GM04503 (cell line): ENCODE measurements around the gene FCN1.

ENCODE experiments used
- DNase-seq: peaks from one replicate; pipeline ENCODE4 v3.0.0-alpha.2; 2012; ENCODE audit warnings: low read depth

Gene FCN1

GRCh38 chr9:134913713-134914500 lies 3.8 kb downstream of the FCN1 start:
- no peak for DNase-seq

GRCh38 chr9:134913041-134913712 lies 4.5 kb downstream of the FCN1 start:
- no peak for DNase-seq

- DNase-seq = no peak
Measured at GRCh38 chr9:134912126-134912840, 5.4 kb downstream of the FCN1 start.

- no peak for DNase-seq
Measured at GRCh38 chr9:134909511-134910481, 7.9 kb downstream of the FCN1 start.

GRCh38 chr9:134908524-134909309 lies 9.0 kb downstream of the FCN1 start:
- no peak for DNase-seq

- no peak for DNase-seq
Measured at GRCh38 chr9:134902936-134903335, 14.8 kb downstream of the FCN1 start.

- DNase-seq = no peak
Measured at GRCh38 chr9:134899818-134900217, 17.9 kb downstream of the FCN1 start.

- DNase-seq = no peak
Measured at GRCh38 chr9:134899168-134899567, 18.5 kb downstream of the FCN1 start.

GRCh38 chr9:134898319-134898718 lies 19.4 kb downstream of the FCN1 start:
- no peak for DNase-seq

GRCh38 chr9:134897584-134898170 lies 20.0 kb downstream of the FCN1 start:
- no peak for DNase-seq

GRCh38 chr9:134896834-134897583 lies 20.7 kb downstream of the FCN1 start:
- DNase-seq = no peak

GRCh38 chr9:134895908-134896833 lies 21.5 kb downstream of the FCN1 start:
- DNase-seq = no peak

- no peak for DNase-seq
Measured at GRCh38 chr9:134895567-134895907, 22.2 kb downstream of the FCN1 start.

- DNase-seq = no peak
Measured at GRCh38 chr9:134895097-134895496, 22.6 kb downstream of the FCN1 start.

- DNase-seq = no peak
Measured at GRCh38 chr9:134894136-134894860, 23.4 kb downstream of the FCN1 start.

GRCh38 chr9:134892820-134893420 lies 24.8 kb downstream of the FCN1 start:
- DNase-seq = no peak

- DNase-seq = no peak
Measured at GRCh38 chr9:134892221-134892620, 25.5 kb downstream of the FCN1 start.

GRCh38 chr9:134891713-134892112 lies 26.0 kb downstream of the FCN1 start:
- no peak for DNase-seq
